Effector memory CD8-positive, alpha-beta T cell (primary cell): ENCODE measurements around the gene CHST13.

Experiments used
- ATAC-seq: fragments of 150-1000 bp; cut with Tn5 transposase; replicated peaks from 2 replicates; pipeline ENCODE4 v1.10.0; 2021; ENCODE audit warnings: mild to moderate bottlenecking, moderate library complexity
- DNase-seq, 3 experiments: peaks; one replicate each; pipeline ENCODE4 v3.0.0; 2021
- H3K27ac Mint-ChIP-seq, 2 donors: one replicate each; pipeline ENCODE4 v1.8.0; 2022; ENCODE audit warnings: mild to moderate bottlenecking in 2 of 2, mixed read lengths in 2 of 2, moderate library complexity in 2 of 2
- H3K27me3 Mint-ChIP-seq, 2 donors: one replicate each; pipeline ENCODE4 v1.8.0; 2022; ENCODE audit warnings: mixed read lengths in 2 of 2
- H3K36me3 Mint-ChIP-seq: one replicate; pipeline ENCODE4 v1.8.0; 2022; ENCODE audit warnings: mild to moderate bottlenecking, moderate library complexity, mixed read lengths; ENCODE audit not compliant: insufficient read depth
- H3K4me1 Mint-ChIP-seq, 2 donors: one replicate each; pipeline ENCODE4 v1.8.0; 2022; ENCODE audit warnings: low read depth in 2 of 2, mixed read lengths in 2 of 2
- H3K4me3 Mint-ChIP-seq, 2 donors: one replicate each; pipeline ENCODE4 v1.8.0; 2022; ENCODE audit warnings: mild to moderate bottlenecking in 2 of 2, mixed read lengths in 2 of 2, moderate library complexity in 2 of 2
- H3K9me3 Mint-ChIP-seq, 2 donors: one replicate each; pipeline ENCODE4 v1.8.0; 2022; ENCODE audit warnings: mixed read lengths in 2 of 2

The CHST13 gene

DNA sequence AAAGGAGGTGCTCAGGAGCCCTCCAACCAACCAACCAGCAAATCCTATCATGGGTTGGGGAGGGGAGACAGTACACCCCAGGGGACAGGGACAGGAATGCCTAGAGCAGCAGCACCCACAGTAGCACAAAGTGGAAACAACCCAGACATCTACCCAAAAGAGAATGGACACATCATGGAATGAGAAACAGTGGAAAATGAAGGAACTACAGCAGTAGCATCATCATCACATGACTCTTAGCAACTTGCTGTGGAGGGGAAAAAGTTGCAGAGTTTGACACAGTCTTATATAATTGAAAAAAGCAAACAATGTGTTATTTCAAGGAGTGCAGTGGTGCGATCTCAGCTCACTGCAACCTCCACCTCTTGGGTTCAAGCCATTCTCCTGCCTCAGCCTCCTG lies 23.8 kb downstream of the CHST13 start:
- Mint-ChIP-seq H3K36me3 (peaks cover 3% of the 10 kb centered on the region), H3K27me3 (peaks cover 19 to 56% of the 10 kb centered on the region in 2 donors), H3K4me1 (no peaks in the 10 kb centered on the region), H3K9me3 (no peaks in the 10 kb centered on the region), H3K4me3 (no peak overlapping the region), H3K27ac (no peak overlapping the region)
- DNase-seq (no peak), ATAC-seq (no peak)

DNA sequence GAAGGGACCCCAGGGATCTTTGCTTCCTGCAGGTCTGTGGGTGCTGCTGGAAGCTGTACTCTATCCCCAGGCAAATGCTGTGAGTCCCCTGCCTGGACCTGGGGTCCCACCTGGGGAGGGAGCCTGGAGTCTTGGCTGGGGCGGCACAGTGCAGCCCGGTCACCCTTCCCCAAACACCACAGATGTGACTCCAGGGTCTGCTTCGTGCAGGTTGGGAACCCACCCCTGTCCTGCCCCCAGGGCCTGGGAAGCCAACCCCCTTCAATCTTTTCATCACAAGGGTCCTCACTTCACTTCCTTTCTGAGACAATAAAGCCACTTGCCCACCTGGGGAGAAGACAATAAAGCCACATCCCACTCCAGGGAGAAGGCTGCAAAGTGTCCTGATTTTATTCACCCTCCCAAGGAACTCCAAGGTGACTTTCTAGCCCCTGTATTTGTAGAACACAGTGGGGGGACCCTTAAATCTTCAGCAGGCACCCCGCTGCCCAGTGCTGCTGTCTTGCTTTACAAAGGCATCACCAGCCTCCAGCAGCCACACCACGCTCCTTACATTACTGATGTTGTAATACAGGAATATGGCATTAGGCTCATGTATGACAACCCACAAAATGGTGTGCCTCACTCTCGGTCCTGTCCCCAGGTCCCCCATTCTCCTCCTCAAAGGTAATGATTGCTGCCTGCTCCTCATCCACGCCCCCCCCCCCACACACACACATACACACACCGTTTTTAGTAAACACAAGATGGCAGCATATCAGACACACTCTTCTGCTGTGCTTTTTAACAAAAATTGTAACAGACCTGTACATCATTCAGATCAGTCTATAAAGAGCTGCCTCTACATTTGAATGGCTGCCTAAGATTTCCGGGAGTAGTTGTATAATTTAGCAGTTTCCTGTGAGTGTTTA lies 24.9 kb downstream of the CHST13 start:
- H3K4me3 Mint-ChIP-seq = no peak overlapping the region
- DNase-seq = no peak
- peaks cover 3% of the 10 kb centered on the region for H3K36me3 Mint-ChIP-seq
- no peak for ATAC-seq
- H3K27me3 Mint-ChIP-seq = peaks cover 19 to 56% of the 10 kb centered on the region in 2 donors
- no peaks in the 10 kb centered on the region for H3K4me1 Mint-ChIP-seq
- H3K27ac Mint-ChIP-seq = no peak overlapping the region
- no peaks in the 10 kb centered on the region for H3K9me3 Mint-ChIP-seq

DNA sequence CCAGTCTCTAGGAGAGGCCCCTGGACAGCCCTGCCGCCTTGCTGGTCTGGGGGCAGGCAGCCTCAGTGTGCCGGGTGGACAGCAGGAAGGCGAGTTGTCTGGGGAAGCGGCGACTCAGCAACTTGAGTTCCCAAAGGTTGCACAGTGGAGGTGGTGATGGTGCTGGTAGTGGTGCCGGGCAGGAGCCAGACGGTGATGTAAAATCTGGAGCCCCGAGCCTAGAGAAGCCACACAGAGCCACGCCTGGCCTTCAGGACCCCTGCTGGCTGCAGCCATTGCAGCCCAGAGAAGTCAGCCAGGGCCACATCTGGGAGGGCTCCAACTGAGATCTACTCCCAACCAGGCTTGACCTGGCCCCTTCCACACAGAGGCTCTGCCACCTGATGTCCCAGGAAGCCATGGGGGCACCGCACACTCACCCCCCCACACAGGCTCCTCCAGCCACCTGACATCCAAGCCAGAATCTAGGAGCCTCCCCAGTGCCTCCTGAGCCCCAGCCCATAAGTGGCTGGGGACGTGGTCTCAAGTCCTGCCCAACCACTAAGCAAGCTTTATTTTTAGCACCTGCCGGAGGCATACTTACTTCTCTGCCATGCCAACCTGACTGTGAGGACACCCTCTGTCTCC lies 26.0 kb downstream of the CHST13 start:
- DNase-seq = no peak
- Mint-ChIP-seq H3K36me3 (peaks cover 3% of the 10 kb centered on the region), H3K9me3 (no peaks in the 10 kb centered on the region), H3K27me3 (peaks cover 19 to 56% of the 10 kb centered on the region in 2 donors), H3K4me3 (no peak overlapping the region), H3K4me1 (no peaks in the 10 kb centered on the region), H3K27ac (no peak overlapping the region)
- ATAC-seq = no peak

DNA sequence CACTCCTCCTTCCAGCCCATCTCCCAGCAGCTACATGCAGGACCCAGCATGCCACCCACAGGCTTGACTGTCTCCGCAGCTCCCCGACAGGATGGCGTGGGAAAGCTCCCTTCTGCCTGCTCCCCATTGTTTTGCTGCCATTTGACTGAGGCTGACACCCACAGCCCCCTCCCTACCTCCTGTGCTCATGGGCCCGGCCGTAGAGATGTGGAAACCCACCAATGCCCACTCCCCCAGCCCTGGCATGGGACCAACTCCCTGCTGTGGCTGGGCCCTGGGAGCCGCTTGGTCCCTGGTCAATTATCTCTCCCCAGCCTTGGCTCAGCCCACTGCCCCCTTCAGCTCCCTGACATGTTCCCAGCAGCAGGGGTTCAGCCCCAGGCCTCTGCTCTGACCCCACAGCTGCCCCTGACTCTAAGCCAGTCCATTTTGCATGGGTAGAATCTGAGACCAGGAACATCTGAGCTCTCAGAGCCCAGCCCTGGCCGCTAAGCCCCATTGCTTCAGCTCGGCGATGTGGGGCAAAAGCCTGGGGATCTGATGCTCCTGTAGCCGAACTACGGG lies 26.6 kb downstream of the CHST13 start:
- H3K27me3 Mint-ChIP-seq = peaks cover 19 to 56% of the 10 kb centered on the region in 2 donors

DNA sequence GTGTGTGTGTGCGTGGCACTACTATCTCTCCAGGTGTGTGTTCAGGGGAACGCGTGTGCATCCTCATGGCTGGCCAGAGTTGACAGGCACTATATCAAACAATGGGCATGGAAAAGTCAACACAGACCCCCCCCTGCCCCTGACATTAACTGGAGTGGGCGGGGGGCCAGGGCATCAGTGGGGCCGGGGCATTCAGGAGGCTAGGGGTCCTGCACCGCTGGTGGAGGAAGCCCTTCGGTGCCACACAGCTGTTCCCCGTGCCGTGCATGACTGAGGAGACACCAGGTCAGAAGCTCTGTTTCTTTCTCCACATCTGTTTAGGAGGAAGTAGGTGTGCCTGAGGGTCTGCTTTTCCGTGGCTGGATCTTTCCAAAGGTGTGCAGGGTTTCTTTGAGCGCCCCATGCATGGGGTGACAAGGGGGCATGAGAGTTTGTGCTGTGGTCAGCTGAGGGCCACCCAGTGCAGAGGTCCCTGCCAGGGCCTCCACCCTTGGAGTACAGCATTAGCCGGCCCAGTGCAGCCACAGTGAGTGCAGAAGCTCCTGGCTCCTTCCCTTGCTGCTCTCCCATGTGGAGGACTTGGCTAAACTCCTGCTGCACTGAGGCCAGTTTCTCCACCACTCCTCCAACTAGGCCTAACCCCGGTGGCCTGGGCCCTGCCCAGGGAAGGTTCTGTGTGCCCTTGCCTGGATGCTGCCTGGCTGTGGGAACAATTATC lies 27.3 kb downstream of the CHST13 start:
- Mint-ChIP-seq H3K9me3 (no peaks in the 10 kb centered on the region), H3K4me3 (no peak overlapping the region), H3K27me3 (peaks cover 19 to 54% of the 10 kb centered on the region in 2 donors), H3K36me3 (peaks cover 3% of the 10 kb centered on the region), H3K4me1 (no peaks in the 10 kb centered on the region), H3K27ac (no peak overlapping the region)
- no peak for DNase-seq
- ATAC-seq = no peak

More for the DNA sequence above, 26.6 kb downstream of the CHST13 start:
- no peak overlapping the region for H3K27ac Mint-ChIP-seq
- no peaks in the 10 kb centered on the region for H3K9me3 Mint-ChIP-seq
- H3K36me3 Mint-ChIP-seq = peaks cover 3% of the 10 kb centered on the region
- no peak overlapping the region for H3K4me3 Mint-ChIP-seq
- DNase-seq = no peak
- no peaks in the 10 kb centered on the region for H3K4me1 Mint-ChIP-seq
- ATAC-seq = no peak

DNA sequence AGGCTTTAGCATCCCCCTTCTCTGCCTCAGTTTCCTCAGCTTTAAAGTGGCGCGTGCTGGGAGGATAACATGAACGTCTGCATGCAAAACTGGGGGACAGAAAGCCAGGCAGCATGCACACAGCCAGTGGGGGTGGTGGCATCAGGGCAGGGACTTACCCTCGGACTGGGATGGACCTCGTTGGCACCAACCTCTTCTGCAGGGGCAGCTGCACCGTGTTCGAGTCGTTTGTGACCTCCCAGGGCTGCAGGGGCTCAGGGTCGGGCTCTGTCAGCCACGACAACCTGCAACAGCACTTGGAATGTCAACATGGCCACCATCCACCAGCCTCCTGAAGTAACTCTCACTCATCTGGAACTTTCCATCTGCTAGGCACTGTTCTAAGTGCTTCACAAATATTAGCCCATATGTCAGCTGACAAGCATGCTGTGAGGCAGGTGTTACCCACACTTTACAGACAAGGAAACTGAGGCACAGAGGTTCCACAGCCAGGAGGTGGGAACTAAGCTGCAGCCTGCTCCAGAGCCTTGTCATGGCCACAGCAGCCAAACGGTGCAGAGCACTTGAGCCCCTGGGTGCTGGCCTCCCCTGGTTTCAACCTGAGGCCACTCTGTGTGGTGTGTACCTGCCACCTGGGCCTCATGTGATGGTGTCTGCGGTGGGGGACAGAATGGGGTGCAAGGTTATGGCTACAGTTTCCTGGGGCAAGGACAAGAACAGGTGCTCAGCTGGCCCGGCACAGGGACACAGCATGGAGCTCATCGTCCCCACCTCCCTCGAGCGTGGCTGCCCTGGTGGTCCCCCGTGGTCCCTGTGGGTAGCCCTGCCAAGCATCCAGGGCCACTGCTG lies 28.1 kb downstream of the CHST13 start:
- DNase-seq = no peak
- no peak for ATAC-seq
- H3K36me3 Mint-ChIP-seq = peaks cover 3% of the 10 kb centered on the region

DNA sequence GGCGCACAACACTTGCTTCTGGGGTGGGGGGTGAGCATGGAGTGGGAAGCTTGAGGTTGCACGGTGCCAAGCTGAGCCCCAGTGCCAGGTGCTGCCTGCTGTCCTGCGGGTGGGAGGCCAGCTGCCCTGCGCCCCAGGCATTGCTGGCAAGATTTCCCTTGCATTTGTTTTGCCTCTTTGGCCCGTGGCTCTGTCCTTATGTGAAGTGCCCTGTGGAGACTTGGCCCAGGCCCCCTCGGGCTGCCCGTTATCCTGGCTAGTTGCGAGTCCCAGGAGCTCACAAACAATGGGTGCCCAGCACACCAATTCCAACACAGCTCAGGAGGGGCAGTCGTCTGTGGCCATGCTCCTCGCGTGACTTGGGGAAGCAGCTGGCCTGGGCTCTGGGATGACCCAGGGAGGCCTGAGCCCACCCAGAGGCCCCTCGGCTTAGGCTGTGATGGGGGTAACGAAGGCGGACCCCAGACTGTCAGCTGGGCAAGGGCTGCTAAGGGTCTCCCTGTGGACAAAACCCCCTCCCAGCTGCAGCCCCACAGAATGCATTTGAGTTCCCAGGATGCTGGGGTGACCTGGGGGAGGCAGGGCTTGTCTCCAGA lies 28.8 kb downstream of the CHST13 start:
- peaks cover 19 to 39% of the 10 kb centered on the region in 2 donors for H3K27me3 Mint-ChIP-seq
- no peaks in the 10 kb centered on the region for H3K9me3 Mint-ChIP-seq
- no peak overlapping the region for H3K27ac Mint-ChIP-seq
- ATAC-seq (no peak), DNase-seq (no peak)
- H3K4me1 Mint-ChIP-seq = no peaks in the 10 kb centered on the region
- no peak overlapping the region for H3K4me3 Mint-ChIP-seq
- H3K36me3 Mint-ChIP-seq = no peaks in the 10 kb centered on the region

More for the DNA sequence above, 28.1 kb downstream of the CHST13 start:
- H3K4me1 Mint-ChIP-seq = no peaks in the 10 kb centered on the region
- H3K9me3 Mint-ChIP-seq = no peaks in the 10 kb centered on the region
- no peak overlapping the region for H3K4me3 Mint-ChIP-seq
- no peak overlapping the region for H3K27ac Mint-ChIP-seq
- H3K27me3 Mint-ChIP-seq = peaks cover 19 to 47% of the 10 kb centered on the region in 2 donors

DNA sequence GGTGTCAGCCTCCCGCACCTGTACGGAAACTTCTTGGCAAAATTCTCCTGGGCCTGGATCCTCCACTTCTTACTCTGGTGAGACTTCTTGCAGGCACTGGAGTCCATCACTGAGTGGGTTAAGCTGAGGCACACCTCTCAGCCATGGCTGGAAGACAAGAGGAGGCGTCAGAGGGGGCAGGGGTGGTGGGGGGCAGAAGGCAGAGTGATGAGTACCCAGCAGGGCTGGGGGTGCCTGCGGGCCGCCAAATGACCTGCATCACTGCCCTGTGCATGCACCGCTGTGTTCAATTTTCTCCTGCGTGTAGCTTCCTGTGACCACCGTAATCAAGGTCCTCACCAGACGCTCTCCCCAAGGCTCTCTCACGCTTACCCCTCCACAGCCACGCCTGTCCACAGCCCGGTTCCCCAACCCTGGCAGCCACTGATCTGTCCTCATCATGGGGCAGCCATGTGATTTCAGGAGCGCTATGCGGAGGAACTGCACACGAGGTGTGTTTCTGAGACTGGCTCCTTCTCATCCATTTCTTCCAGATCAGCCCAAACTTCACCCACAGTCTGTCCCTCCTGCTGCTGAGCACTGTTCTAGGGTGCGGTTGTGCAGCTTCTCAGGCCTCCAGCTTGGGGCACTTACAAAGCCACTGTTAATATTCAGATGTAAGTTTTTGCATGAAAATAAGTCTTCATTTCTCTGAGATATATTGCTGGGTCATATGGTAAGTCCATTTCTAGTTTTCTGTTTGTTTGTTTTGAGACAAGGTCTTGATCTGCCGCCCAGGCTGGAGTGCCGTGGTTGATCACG lies 29.5 kb downstream of the CHST13 start:
- Mint-ChIP-seq H3K27me3 (peaks cover 19 to 32% of the 10 kb centered on the region in 2 donors), H3K9me3 (no peaks in the 10 kb centered on the region), H3K4me3 (no peak overlapping the region), H3K36me3 (no peaks in the 10 kb centered on the region), H3K4me1 (no peaks in the 10 kb centered on the region), H3K27ac (no peak overlapping the region)
- no peak for DNase-seq
- no peak for ATAC-seq

DNA sequence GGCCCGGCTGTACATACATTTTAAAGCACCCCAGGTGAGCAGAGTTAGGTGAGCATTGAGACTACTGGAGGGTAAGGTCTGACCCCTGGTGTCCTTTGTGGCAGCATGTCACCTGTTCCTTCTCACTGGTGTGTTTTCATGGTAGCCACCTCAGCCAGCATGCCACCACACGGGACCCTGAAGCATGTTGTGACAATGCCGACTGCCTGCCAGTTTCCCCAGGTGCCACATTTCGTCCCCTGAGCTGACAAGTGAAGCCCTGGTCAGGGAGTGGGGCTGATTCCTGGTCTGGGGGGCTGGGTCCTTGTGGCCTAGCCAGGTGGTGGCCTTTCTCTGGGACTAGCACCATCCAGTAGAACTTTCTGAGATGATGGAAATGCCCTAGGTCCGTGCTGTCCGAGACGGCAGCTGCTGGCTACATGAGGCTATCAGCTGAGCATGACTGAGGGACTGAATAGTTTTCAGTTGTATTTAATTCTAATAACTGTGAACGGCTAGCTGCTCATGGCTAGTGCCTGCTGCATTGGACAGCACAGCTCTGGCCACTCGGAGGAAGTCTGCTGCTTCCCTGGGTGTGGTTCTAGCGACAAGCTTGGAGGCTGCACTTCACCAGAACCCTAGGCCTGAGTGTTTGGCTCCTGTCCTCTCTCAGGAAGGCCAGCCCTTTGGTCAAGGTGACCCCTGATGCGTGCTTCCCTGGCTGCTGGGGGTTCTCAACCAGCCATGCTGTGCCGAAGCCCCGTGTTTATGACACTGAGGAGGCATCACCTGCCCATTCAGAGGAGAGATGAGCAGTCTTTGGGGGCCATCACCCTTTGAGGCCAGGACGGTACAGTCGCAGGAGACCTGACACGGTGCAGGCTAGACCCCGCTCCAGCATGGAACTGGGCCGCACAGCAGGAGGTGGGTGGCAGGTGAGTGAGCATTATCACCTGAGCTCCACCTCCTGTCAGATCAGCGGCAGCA lies 30.9 kb downstream of the CHST13 start:
- Mint-ChIP-seq H3K27me3 (peaks cover 13 to 19% of the 10 kb centered on the region in 2 donors), H3K9me3 (no peaks in the 10 kb centered on the region), H3K4me1 (no peaks in the 10 kb centered on the region), H3K27ac (no peak overlapping the region), H3K36me3 (no peaks in the 10 kb centered on the region), H3K4me3 (no peak overlapping the region)
- no peak for DNase-seq
- ATAC-seq = no peak

DNA sequence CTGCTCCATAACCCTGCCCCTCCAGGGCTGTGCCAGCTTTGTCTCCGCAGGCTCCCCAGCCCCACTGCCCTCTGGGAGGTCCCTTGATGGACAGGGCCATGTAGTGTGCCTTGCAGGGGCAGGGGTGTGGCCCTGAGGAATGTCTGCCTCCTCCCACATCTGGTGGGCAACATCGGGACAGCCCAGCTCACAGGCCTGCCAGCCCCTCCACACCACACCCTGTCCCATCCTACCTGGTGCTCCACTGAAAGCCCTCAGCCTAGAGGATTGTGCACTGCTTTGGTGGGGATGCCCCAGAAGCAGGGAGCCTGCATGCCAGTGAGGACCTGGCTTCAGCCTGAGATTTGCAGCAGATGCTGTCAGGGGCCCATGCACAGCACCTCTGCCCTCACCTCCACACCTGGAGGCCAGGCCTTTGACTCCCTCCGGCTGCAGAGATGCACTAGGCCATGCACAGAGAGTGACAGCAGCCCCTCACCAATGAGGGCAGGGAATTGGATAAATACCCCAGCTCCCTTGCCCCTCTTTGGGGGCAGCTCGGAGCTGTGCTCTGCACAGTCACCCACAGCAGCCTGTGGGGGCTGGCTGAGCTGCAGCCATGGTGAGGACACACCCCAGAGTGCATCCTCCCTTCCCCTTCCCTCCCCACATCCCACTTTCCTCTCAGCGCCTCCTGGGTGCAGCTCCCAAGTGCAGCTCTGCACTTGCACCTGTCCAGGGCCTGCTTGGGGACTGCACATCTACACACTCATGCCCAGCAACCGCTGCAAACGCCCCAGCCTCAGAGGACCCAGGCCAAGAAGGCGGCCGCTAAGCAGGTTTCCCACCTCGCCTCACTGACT lies 32.1 kb downstream of the CHST13 start:
- DNase-seq = no peak

More for the DNA sequence above, 32.1 kb downstream of the CHST13 start:
- Mint-ChIP-seq H3K36me3 (no peaks in the 10 kb centered on the region), H3K4me1 (no peaks in the 10 kb centered on the region), H3K27me3 (peaks cover 3 to 7% of the 10 kb centered on the region in 2 donors), H3K27ac (no peak overlapping the region), H3K9me3 (no peaks in the 10 kb centered on the region), H3K4me3 (no peak overlapping the region)
- no peak for ATAC-seq
